ENCODE results near the gene LNX1.

Gene LNX1

GRCh38 chr4:53531585-53532224 lies 59.6 kb downstream of the LNX1 start:
- DNase-seq = no peak

GRCh38 chr4:53529025-53529424 lies 62.3 kb downstream of the LNX1 start:
- DNase-seq = no peak

- no peak for DNase-seq
Measured at GRCh38 chr4:53527930-53528329, 63.4 kb downstream of the LNX1 start.

- DNase-seq = no peak
Measured at GRCh38 chr4:53527326-53527725, 64.0 kb downstream of the LNX1 start.

GRCh38 chr4:53522334-53522733 lies 69.0 kb downstream of the LNX1 start:
- no peak for DNase-seq

GRCh38 chr4:53520116-53520515 lies 71.2 kb downstream of the LNX1 start:
- no peak for DNase-seq

GRCh38 chr4:53518807-53519206 lies 72.5 kb downstream of the LNX1 start:
- no peak for DNase-seq

- no peak for DNase-seq
Measured at GRCh38 chr4:53515076-53515475, 76.2 kb downstream of the LNX1 start.

- no peak for DNase-seq
Measured at GRCh38 chr4:53514509-53514908, 76.8 kb downstream of the LNX1 start.

GRCh38 chr4:53512608-53513007 lies 78.7 kb downstream of the LNX1 start:
- no peak for DNase-seq

- no peak for DNase-seq
Measured at GRCh38 chr4:53511014-53511413, 80.3 kb downstream of the LNX1 start.

- no peak for DNase-seq
Measured at GRCh38 chr4:53510321-53510720, 81.0 kb downstream of the LNX1 start.

GRCh38 chr4:53508446-53508845 lies 82.8 kb downstream of the LNX1 start:
- no peak for DNase-seq

- no peak for DNase-seq
Measured at GRCh38 chr4:53507671-53508286, 83.5 kb downstream of the LNX1 start.

GRCh38 chr4:53507058-53507457 lies 84.2 kb downstream of the LNX1 start:
- DNase-seq = no peak

- no peak for DNase-seq
Measured at GRCh38 chr4:53505947-53506346, 85.3 kb downstream of the LNX1 start.

GRCh38 chr4:53502094-53502493 lies 89.2 kb downstream of the LNX1 start:
- no peak for DNase-seq

GRCh38 chr4:53501561-53501960 lies 89.7 kb downstream of the LNX1 start:
- no peak for DNase-seq

- DNase-seq = no peak
Measured at GRCh38 chr4:53500546-53500945, 90.7 kb downstream of the LNX1 start.

- no peak for DNase-seq
Measured at GRCh38 chr4:53499791-53500190, 91.5 kb downstream of the LNX1 start.

GRCh38 chr4:53498706-53499105 lies 92.6 kb downstream of the LNX1 start:
- DNase-seq = no peak

GRCh38 chr4:53497487-53498244 lies 93.6 kb downstream of the LNX1 start:
- DNase-seq = no peak

- DNase-seq = no peak
Measured at GRCh38 chr4:53494851-53495250, 96.4 kb downstream of the LNX1 start.

- no peak for DNase-seq
Measured at GRCh38 chr4:53490965-53491622, 100.2 kb downstream of the LNX1 start.
